PFSK-1 (cell line): ENCODE results near the gene VPS29.

Experiments
- POLR2AphosphoS5 ChIP-seq: IDR thresholded peaks from 2 replicates; pipeline ENCODE4 v1.6.1; 2012; ENCODE audit warnings: low read depth, mild to moderate bottlenecking, control low read depth, low read length, moderate library complexity
- TAF1 ChIP-seq: IDR thresholded peaks from 2 replicates; pipeline ENCODE4 v1.6.1; 2012; ENCODE audit warnings: low read length, control low read depth, borderline replicate concordance; ENCODE audit not compliant: insufficient read depth

GRCh38 chr12:110543965-110544364 lies 42.1 kb upstream of the VPS29 start:
- TF ChIP-seq TAF1 (no peak), POLR2AphosphoS5 (no peak)
